Pons (tissue), 1 donor: ENCODE results near the gene OSBPL7.
A peak's percentile ranks its signal among the peaks of the same experiment; 100 is the strongest.
"Not testable (repeated sequence)": the region's sequence is repeated elsewhere in the genome, so short reads cannot be mapped to it uniquely, and the experiment has no call there.

Experiments
- DNase-seq: peaks from one replicate; pipeline ENCODE4 v3.0.0-alpha.2; 2016; ENCODE audit warnings: low spot score

The OSBPL7 gene

DNA sequence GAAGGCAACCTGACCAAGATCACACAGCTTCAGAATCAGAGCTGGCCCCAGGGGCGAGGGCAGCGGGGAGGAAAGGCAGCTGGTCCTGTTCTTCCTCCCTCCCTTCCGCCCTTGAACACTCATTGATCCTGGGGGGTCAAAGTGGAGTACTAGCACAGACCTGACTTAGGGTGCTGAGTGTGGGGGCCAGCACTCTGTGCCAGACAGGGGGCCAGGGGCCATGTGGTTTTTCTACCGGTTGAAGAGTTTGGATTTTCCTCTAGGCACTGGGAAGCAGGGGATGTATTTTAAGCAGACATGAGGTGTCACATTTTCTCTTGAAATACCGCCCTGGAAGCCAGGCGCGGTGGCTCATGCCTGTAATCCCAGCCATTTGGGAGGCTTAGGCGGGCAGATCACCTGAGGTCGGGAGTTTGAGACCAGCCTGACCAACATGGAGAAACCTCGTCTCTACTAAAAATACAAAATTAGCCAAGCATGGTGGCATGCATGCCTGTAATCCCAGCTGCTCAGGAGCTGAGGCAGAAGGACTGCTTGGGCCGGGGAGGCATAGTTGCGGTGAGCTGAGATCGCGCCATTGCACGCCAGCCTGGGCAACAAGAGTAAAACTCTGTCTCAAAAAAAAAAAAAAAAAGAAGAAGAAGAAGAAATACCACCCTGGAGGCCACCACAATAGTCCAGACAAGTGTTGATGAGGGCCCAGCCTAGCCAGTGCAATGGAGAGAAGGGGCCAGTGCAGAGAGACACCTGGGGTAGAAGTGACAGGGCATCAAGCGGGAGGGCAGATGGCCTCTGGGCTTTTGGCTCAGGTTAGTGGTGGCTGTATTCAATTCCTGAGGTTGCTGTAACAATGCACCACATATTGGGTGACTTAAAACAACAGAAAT lies 15.3 kb downstream of the OSBPL7 start:
- no peak for DNase-seq

DNA sequence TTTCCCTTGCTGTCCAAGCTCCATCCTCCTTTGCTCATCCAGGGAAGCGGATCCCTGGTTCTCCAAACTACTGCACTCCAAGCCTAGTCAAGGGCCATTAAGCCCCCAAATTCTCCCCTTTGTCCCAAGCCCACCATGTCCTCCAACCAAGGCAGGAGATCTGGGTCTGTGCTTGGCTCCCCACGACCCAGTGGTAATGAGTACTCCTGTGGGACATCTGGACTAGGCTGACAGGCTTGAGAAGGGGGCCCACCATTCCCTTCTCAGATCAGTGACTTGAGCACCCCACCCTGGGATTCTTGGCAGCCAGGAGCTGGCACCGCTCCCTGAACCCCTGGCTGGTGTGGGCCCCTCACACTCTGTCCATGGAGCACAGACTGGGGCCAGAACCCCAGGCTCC lies 17.1 kb downstream of the OSBPL7 start:
- no peak for DNase-seq

DNA sequence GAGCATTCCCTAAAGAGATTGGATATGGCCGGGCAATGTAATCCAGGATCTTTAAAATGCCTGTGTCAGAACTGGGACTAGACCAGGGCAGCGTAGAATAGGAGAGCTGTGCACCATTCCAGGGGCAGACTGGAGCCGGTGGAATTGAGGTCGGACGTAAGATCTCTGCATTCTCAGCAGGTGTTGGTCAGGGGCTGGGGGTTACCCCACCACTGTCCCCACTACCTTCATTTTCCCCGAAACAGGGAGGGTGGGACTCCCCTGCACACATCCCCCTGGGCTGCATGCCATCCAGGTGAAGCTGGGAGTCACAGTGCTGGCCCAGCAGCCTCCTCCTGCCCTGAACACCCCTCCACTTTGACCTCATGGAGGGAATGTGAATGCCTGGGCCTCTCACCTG lies 17.8 kb downstream of the OSBPL7 start:
- no peak for DNase-seq

DNA sequence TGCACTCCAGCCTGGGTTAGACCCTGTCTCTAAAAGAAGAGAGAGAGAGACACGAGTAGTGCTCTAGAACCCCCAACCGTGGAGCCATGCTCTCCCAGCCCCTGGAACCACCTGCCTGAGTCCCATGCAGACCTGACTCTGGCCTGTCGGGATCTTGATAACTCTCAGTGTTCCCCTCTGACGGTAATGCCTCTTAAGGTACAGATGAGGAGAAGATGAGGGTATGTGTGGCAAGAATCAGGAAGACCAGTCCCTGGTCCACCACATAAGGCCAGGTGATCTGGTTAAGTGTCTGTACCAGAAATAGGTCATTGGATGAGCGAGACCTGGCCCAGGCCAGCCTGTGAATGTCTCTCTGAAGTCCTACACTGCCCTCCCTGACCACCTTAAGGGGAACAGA lies 18.4 kb downstream of the OSBPL7 start:
- no peak for DNase-seq

DNA sequence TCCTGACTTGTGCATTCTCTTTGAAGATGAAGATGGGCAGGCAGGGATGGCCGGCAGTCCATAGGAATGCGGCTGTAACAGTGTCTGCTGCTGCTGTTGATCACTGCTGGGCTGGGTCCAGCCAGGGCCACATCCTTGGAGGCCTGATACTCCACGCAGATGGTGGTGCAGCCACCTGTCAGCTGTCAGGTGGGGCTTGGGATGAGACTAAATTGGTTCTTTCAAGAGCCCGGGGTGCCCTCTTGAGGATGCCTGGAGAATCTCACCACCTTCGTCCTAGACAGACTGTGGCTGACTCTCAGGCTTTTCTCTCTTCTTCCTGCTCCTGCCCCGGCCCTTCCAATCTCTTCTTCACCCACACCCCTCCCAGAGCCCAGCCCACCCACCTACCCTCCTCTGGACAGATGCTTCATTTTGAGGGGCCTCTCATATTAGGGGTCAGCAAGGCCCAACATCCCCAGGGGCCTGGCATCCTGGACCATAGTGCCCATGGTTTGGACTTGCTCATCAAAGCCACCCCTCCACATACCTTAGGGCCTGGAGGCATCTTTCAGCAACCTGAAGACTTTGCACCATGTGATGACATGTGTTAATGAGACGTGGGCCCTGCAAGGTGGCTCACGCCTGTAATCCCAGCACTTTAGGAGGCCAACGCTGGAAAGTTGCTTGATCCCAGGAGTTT lies 19.1 kb downstream of the OSBPL7 start:
- DNase-seq: peak; percentile 19

DNA sequence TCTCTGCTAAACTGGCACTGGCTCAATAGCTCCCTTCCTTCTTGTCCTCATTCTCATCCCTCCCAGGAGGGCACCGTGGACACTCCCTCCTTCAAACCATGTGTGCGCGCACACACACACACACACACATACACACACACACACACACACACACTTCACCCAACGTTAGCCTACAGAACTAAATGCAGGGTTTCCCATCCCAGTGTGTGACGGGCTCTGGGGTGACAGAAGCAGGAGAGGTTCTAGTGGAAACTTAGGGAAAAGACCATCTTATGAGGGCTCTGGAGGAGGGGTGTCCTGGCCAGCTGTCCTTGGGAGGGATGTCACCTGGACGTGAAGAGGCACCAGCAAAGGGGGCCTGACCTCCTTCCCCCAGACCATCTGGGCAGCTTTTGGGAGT lies 19.7 kb downstream of the OSBPL7 start:
- no peak for DNase-seq

DNA sequence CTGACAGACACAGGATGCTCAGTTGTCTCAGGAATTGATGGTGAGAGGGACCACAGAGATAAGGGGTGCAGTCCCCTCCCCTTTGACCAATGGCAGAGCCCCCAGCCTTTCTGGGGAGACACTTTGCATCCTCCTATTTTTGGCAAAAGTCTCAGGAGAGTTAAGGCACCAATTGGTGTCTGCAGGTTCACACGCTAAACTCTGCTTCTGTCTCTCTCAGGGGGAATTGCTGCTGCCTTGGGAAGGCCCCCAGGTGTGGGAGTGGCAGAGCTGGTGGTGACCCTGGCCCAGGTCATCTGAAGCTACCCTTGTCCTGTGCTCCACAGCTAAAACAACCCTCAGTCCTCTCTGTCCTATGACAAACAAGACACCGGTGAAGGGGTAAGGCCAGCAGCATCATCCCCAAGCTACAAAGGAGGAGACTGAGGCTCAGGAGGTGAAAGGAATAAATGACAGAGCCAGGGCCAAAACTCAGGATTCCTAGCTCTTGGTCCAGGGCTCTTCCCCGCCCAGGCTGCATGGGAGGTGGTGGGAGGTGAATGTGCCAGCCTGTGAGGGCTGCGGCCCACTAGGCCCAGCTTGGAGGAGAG lies 20.3 kb downstream of the OSBPL7 start:
- DNase-seq: no peak

DNA sequence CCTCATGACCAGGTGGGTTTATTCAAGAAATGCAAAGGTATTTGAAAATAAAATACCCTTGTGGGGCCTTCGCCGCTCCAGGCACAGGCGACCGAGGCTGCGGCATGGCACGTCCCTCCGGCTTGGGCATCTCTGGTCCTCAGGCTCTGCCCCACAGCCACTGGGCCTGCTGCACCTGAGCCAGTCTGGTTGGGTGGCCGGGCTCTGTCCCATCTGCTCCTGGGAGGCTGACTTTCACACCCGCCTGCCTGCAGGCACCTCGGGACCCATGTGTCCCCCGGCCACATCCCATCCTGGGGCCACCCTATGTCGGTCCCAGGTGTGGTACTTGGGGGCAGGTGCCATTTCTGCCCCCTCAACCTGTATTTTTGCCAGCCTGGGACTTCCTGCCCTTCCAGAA lies 20.9 kb downstream of the OSBPL7 start:
- DNase-seq: no peak

DNA sequence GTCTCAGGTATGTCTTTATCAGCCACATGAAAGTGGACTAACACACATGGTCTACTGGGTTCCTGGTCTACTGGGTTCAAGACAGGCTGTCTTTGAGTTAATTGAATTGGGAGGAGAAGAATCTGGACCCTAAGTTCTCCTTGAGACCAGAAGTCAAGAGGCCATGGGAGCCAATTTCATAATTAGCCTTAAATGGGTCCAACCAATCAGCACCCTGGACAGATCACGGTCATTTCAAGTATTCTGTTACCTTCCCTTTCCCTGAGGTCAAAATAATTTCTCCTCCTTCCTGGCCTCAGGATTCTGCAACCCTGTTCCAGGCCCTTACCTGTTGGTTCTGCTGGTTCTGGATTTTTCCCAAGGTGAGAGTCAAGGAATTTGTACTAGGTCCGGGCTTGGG lies 23.8 kb downstream of the OSBPL7 start:
- no peak for DNase-seq

DNA sequence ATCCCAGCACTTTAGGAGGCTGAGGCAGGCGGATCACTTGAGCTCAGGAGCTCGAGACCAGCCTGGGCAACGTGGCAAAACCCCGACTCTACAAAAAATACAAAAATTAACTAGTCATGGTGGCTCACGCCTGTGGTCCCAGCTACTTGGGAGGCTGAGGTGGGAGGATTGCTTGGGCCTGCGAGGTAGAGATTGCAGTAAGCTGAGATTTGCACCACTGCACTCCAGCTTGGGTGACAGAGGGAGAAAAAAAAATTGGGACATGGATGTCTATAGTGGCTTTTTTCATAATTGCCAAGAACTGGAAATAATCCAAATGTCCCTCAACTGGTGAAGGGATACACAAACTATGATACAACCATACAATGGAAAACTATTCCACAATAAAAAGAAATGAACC lies 28.6 kb downstream of the OSBPL7 start:
- DNase-seq: no peak

DNA sequence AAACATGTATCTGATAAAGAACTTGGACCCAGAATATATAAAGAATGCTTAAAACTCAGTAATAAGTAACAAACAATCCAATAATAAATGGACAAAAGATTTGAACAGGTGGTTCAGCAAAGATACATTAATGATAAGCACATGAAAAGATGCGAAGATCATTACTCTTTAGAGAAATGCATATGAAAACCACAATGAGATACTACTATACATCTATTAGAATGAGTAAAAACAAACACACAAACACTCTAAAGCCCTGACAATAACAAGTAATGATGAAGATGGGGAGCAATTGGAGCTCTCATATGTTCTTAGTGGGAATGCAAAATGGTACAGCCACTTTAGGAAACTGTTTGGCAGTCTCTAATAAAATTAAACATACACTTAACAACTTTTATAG lies 29.1 kb downstream of the OSBPL7 start:
- no peak for DNase-seq

DNA sequence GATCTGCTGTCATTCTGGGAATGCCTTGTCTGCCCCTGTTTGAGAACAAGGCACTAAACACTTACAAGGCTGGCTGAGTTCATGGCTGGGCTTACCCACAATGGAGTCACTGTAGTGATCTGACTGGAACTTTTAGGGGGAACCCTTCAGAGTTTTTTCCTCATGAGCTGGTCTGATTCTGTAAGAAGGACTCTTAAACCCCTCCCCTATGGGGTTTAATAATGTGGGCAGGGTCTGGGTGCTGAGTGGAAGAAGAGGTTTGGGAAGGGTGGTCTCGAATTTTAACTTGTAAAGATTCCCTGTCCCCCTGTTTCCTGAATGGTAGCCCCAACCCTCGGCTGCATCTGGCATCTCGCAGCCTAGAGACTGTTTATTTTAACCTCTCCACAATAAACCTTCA lies 30.6 kb downstream of the OSBPL7 start:
- no peak for DNase-seq

DNA sequence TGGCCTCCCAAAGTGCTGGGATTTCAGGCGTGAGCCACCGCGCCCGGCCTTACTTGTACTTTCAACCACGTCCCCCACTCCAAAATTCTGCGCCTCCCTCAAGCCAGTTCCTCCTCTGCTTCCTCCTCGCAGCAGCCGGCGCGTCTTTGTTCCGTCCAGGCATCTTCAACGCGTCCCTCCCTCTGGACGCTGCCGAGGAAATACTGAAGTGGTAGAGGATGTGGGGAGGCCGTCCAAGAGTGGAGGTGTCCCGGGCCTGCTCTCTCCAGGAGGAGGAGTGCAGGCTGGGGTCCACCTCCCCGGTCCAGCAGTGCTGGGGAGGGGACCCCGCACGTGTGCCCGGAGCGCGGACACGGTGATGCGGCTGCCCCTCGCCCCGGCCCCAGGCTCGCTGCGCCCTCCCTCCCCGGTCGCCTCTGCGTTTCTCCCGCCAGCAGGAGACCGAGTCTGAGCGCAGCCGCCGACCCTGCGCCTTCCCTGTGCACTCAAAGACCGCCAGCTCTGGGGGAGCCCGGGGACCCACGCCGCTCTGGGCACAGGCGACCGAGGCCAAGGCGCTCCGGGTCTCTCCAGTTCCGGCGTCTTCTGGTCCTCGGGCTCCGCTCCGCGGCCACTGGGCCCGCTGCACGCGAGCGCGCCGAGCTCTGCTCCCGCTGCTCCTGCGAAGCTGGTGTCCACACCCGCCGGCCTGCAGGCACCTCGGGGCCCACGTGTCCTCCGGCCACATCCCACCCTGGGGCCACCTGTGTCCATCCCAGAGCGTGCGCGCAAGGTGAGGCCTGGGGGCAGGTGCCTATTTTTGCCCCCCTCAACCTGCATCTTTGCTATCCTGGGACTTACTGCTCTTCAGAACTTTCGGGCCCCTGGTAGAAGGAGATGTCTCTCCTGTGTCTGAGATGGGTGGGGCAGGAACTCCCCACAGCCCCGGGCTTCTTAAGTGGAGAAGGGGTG lies 31.7 kb downstream of the OSBPL7 start:
- peak; percentile 15 for DNase-seq

DNA sequence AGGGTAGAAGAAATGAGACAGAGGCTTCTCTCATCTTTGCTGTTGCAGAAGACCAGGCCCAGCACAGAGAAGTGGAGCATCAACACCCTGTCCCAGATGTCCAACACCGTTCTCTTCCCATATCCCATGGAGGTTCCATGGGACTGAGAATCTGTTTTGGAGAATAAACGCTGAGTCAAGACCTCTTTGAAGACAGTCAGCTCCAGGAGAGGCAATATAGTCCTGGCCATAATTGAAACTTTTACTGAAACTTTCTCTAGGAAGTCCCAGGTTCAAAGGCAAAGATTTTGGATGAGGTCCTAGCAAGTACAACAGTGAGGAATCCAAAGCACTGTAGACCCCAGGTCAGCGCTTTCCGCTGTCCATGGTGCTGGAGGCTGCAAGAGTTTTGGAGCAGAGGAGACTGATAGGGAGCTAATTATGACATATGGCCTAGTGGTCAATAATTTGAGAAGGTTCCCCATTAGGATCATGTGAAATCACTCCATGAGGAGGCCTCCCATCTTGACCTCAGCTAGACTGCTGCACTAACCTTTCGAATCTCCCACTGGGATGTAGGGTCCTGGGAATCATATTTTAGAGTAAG lies 36.0 kb downstream of the OSBPL7 start:
- no peak for DNase-seq

DNA sequence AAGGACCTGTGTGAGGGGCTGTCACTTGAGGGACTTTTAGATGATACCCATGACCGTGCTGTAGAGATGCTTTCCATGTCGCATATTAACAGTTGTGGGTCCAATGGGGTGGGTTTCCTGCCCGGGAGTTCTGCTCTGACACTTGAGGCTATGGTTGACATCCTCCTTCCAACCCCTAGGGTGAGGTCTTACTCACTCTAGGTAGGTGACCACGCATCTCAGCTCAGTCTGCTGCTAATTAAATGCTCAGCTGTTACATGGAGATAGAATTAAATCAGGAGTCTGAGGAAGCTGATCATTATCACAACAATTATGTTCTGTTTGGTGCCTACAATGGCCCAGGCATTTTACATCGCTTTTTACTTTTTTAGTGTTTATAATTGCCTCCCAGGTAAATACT lies 40.2 kb downstream of the OSBPL7 start:
- DNase-seq: no peak

DNA sequence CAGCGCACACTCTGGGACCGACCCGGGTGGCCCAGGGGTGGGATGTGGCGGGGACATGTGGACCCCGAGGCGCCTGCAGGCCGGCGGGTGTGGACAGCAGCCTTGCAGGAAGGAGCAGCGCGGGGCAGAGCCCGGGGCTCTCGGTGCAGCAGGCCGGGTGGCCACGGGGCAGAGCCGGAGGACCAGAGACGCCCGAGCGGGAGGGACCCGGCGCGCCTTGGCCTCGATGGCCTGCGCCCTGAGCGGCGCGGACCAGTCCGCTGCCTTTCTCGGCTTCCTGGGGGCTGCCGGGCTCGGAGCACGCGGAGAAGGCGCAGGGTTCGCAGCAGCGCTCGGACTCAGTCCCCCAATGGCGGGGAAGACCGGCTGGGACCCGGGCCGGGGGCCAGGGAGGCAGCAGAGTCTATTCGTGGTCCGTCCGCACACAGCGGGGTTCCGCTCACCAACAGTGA lies 43.4 kb downstream of the OSBPL7 start:
- DNase-seq: no peak

DNA sequence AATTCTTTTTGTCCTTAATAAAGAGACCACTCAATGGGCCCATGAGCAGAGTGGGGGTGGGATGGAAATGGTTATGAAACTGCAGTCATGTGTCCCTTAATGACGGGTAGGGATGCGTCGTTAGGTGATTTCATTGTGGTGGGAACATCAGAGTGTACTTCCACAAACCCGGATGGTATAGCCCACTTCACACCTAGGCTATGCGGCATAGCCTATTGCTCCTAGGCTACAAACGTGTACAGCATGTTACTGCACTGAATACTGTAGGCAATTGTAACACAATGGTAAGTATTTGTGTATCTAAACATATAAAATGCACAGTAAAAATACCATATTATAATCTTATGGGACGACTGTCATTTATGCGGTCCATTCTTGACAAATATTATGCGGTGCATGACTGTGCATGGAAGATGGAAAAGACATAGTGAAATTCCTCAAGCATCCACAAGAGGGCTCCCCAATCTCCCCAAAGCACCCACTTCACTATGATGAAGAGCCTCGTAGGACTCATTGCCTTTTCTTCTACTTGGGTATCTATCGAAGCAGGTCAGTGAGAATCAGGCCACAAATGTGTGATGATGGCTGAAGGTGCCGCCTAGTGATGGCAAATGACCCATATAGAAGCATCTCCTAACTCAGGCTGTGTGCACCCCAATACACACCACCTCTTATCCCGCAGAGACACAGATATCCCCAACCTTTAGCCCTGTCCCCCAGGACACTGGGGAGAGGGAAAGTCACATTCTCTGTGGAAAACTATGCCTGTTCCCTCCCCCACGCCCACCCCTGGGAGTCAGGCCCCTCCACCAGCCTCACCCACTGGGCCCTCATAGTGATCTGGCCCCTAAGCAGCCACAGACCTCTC lies 45.0 kb downstream of the OSBPL7 start:
- peak; percentile 36 for DNase-seq

DNA sequence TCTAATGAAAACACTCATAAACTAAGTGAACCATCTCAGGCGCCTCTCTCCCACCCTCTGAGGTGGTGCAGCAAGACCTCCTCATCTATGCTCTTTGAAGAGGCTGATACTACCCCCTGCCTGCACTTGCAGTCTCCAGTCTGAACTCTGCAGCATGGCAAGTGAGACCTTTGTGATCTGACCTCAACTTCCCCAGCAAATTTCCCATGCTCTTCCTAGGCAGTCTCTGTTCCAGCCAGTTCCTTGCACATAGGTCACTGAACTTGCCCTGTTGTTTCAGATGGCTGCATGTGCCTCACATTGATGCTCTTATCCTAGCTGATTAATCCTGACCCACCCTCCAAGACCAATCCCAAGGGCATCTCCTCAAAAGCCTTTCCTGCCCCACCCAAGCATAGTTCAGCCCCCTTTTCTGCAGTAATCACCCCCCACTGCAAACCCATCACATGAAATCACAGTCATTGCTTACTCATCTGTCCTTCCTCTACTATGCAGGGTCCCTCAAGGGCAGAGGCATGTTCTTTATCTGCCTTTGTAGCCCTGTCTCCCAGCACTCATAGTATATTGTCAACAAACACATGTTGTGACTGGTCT lies 46.5 kb downstream of the OSBPL7 start:
- no peak for DNase-seq

DNA sequence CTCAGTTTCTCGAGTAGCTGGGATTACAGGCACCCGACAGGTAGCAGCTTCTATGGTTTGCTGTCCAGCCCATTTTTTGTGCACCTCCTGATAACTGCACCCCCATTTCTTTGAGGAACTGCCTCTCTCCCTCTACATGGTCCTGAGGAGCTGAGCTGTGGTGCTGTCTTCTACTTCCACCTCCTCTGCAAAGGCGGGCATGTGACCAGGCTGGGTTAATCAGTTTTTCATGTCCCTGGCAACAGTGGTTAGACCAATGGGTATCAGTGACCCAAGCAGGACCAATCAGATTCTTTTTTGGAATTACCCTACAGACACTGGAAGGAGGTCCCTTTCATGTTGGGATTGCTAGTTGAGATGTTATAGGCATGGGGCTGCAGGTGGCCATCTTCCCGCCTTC lies 47.3 kb downstream of the OSBPL7 start:
- no peak for DNase-seq

DNA sequence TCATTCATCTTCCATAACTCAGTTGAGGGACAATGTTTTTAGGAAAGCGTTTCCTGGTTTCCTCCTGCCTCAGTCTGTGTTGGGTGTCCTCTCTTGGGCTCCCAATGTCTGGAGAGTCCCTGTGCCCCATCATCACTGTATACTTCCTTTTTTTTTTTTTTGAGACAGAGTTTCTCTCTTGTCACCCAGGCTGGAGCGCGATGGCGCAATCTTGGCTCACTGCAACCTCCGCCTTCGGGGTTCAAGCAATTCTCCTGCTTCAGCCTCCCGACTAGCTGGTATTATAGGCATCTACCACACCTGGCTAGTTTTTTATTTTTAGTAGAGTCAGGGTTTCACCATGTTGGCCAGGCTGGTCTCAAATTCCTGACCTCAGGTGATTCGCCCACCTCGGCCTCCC lies 47.9 kb downstream of the OSBPL7 start:
- DNase-seq: not testable (repeated sequence)
